ENCODE measurements around the gene WDR5B. TPM values are rescaled to one million over a fixed set of nuclear protein-coding genes. Genes with fewer than 3 reads are reported as not detected.

The WDR5B gene
- polyA plus RNA-seq, 1 donor (not counting 4 experiments of a cell fraction or from before 2014, with no cell fraction given) = 4.0 TPM

DNA sequence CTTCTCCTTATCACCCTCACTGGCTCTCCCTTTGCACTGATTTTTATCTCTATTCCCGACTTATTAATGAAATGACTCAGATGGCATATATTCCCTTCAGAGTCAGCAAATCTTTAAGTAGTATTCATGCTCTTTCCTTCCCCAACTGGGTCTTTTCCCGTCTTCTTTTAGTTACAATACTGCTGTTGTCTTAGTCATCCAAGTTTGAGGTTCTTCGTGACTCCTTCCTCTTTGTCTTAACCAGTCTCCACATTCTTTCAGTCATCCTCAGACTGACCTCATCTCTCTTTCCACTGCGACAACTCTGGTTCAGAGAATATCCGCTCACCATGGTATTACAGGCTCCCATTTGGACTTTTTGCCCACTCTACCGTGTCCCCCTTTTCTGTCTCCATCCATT lies 12.4 kb downstream of the WDR5B start:
- Histone ChIP-seq H3K9me3 (ENCODE audit: control insufficient read depth, low read depth, low read length) (no peaks in the 10 kb centered on the region), H3K4me2 (ENCODE audit: control insufficient read depth, extremely low read depth, insufficient read depth, low read depth, low read length) (no peak overlapping the region), H3K4me1 (ENCODE audit: control insufficient read depth, extremely low read depth, insufficient read depth, low read length) (peaks cover 11% of the 10 kb centered on the region), H3K36me3 (ENCODE audit: control insufficient read depth in 2 of 2, extremely low read depth in 1 of 2, insufficient read depth in 2 of 2, low read length in 2 of 2) (peaks cover 5 to 7% of the 10 kb centered on the region in 2 experiments), H3K79me2 (ENCODE audit: control insufficient read depth, insufficient read depth, low read length) (no peaks in the 10 kb centered on the region), H2AFZ (ENCODE audit: control insufficient read depth, low read length) (no peak overlapping the region), H3K27ac (ENCODE audit: control insufficient read depth, insufficient read depth, low read length) (no peak overlapping the region), H4K20me1 (ENCODE audit: control insufficient read depth, extremely low read depth, insufficient read depth, low read length) (no peaks in the 10 kb centered on the region), H3K9me1 (ENCODE audit: control insufficient read depth, extremely low read depth, insufficient read depth, low read length) (no peaks in the 10 kb centered on the region), H3K4me3 (ENCODE audit: control insufficient read depth in 2 of 3, extremely low read depth in 1 of 3, insufficient read depth in 2 of 3, low read depth in 1 of 3, low read length in 3 of 3) (no peak overlapping the region), H3K9ac (ENCODE audit: control insufficient read depth, extremely low read depth, insufficient read depth, low read length) (no peak overlapping the region), H3K27me3 (ENCODE audit: control insufficient read depth, extremely low read depth, insufficient read depth, low read length) (no peaks in the 10 kb centered on the region)
- dilution Hi-C loops (cut with MboI; ENCODE audit: extremely low pct_ligation_motif_present, low sequenced_read_pairs) = no loop called here
- DNase-seq (ENCODE audit: low read depth, low spot score) (no peak), FAIRE-seq (peak; percentile 88)
- TF ChIP-seq, protein P1, sequence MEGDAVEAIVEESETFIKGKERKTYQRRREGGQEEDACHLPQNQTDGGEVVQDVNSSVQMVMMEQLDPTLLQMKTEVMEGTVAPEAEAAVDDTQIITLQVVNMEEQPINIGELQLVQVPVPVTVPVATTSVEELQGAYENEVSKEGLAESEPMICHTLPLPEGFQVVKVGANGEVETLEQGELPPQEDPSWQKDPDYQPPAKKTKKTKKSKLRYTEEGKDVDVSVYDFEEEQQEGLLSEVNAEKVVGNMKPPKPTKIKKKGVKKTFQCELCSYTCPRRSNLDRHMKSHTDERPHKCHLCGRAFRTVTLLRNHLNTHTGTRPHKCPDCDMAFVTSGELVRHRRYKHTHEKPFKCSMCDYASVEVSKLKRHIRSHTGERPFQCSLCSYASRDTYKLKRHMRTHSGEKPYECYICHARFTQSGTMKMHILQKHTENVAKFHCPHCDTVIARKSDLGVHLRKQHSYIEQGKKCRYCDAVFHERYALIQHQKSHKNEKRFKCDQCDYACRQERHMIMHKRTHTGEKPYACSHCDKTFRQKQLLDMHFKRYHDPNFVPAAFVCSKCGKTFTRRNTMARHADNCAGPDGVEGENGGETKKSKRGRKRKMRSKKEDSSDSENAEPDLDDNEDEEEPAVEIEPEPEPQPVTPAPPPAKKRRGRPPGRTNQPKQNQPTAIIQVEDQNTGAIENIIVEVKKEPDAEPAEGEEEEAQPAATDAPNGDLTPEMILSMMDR (optimal IDR thresholded peaks at IDR 0.05 in 1 of 3, IDR thresholded peaks at IDR 0.05 in 1 of 3, conservative IDR thresholded peaks at IDR 0.05 in 1 of 3; ENCODE audit: extremely low read depth in 1 of 3, insufficient read depth in 2 of 3, low read length in 3 of 3) = no peak
- TF ChIP-seq EZH2 (IDR thresholded peaks at IDR 0.05; ENCODE audit: low read length) = no peak

- H3K4me1 ChIP-seq (ENCODE audit: control insufficient read depth, extremely low read depth, insufficient read depth, low read length) = peaks cover 16% of the 10 kb centered on the region
- no peak overlapping the region for H3K9ac ChIP-seq (ENCODE audit: control insufficient read depth, extremely low read depth, insufficient read depth, low read length)
- H2AFZ ChIP-seq (ENCODE audit: control insufficient read depth, low read length) = no peak overlapping the region
- H3K79me2 ChIP-seq (ENCODE audit: control insufficient read depth, insufficient read depth, low read length) = no peaks in the 10 kb centered on the region
- no peak for TF ChIP-seq EZH2 (IDR thresholded peaks at IDR 0.05; ENCODE audit: low read length)
- TF ChIP-seq, protein P1 (optimal IDR thresholded peaks at IDR 0.05 in 1 of 3, IDR thresholded peaks at IDR 0.05 in 1 of 3, conservative IDR thresholded peaks at IDR 0.05 in 1 of 3; ENCODE audit: extremely low read depth in 1 of 3, insufficient read depth in 2 of 3, low read length in 3 of 3) = no peak
- no peaks in the 10 kb centered on the region for H3K9me1 ChIP-seq (ENCODE audit: control insufficient read depth, extremely low read depth, insufficient read depth, low read length)
- no peaks in the 10 kb centered on the region for H3K27me3 ChIP-seq (ENCODE audit: control insufficient read depth, extremely low read depth, insufficient read depth, low read length)
- FAIRE-seq = no peak
- H3K4me2 ChIP-seq (ENCODE audit: control insufficient read depth, extremely low read depth, insufficient read depth, low read depth, low read length) = no peak overlapping the region
- no peak for DNase-seq (ENCODE audit: low read depth, low spot score)
- dilution Hi-C loops (cut with MboI; ENCODE audit: extremely low pct_ligation_motif_present, low sequenced_read_pairs) = no loop called here
- no peak overlapping the region for H3K27ac ChIP-seq (ENCODE audit: control insufficient read depth, insufficient read depth, low read length)
- no peak overlapping the region for H3K4me3 ChIP-seq (ENCODE audit: control insufficient read depth in 2 of 3, extremely low read depth in 1 of 3, insufficient read depth in 2 of 3, low read depth in 1 of 3, low read length in 3 of 3)
- H3K9me3 ChIP-seq (ENCODE audit: control insufficient read depth, low read depth, low read length) = no peaks in the 10 kb centered on the region
- no peaks in the 10 kb centered on the region for H4K20me1 ChIP-seq (ENCODE audit: control insufficient read depth, extremely low read depth, insufficient read depth, low read length)
- H3K36me3 ChIP-seq (ENCODE audit: control insufficient read depth in 2 of 2, extremely low read depth in 1 of 2, insufficient read depth in 2 of 2, low read length in 2 of 2) = no peaks in the 10 kb centered on the region
Measured at GRCh38 chr3:122398920-122399319, 16.9 kb downstream of the WDR5B start.
